D721Med (cell line): ENCODE results near the gene FGGY.
"Not testable (repeated sequence)": the region's sequence is repeated elsewhere in the genome, so short reads cannot be mapped to it uniquely, and the experiment has no call there.

Source experiments
- DNase-seq: peaks from one replicate; pipeline ENCODE4 v3.0.0; 2011; ENCODE audit warnings: low spot score; ENCODE audit not compliant: insufficient read length
- FAIRE-seq: peaks from 2 replicates; lab custom pipeline; 2011; peaks lifted over from hg19 to GRCh38; lab: Jason Lieb, UNC
- TF ChIP-seq, protein P1 (sequence below): IDR thresholded peaks from 2 replicates; pipeline ENCODE4 v1.5.1; 2012; ENCODE audit warnings: mild to moderate bottlenecking, control low read depth; ENCODE audit not compliant: insufficient read depth; ENCODE audit errors: missing control alignments

The FGGY gene

GRCh38 chr1:59528471-59528870 is 231.6 kb downstream of the FGGY start:
- FAIRE-seq: no peak
- TF ChIP-seq, protein P1, sequence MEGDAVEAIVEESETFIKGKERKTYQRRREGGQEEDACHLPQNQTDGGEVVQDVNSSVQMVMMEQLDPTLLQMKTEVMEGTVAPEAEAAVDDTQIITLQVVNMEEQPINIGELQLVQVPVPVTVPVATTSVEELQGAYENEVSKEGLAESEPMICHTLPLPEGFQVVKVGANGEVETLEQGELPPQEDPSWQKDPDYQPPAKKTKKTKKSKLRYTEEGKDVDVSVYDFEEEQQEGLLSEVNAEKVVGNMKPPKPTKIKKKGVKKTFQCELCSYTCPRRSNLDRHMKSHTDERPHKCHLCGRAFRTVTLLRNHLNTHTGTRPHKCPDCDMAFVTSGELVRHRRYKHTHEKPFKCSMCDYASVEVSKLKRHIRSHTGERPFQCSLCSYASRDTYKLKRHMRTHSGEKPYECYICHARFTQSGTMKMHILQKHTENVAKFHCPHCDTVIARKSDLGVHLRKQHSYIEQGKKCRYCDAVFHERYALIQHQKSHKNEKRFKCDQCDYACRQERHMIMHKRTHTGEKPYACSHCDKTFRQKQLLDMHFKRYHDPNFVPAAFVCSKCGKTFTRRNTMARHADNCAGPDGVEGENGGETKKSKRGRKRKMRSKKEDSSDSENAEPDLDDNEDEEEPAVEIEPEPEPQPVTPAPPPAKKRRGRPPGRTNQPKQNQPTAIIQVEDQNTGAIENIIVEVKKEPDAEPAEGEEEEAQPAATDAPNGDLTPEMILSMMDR: no peak
- DNase-seq: no peak

DNA sequence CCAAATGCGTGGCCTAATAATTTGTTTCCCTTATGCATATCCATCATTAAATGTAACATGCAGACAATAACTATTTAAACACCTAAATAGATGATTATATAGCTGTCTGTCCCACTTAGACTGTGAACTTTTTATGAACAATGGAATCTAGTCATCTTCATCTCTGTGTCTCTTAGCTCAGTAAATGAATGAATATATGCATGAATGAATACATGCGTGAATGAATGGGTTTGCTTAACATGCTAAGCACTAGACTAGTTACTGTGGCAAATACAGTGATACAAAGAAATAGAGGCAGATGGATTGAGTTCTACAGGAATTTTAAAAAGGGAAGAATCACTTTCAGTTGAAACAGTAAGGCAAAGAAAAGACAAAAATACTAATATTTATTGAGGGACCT is 232.0 kb downstream of the FGGY start:
- DNase-seq (no peak), FAIRE-seq (no peak)
- TF ChIP-seq, protein P1: no peak

DNA sequence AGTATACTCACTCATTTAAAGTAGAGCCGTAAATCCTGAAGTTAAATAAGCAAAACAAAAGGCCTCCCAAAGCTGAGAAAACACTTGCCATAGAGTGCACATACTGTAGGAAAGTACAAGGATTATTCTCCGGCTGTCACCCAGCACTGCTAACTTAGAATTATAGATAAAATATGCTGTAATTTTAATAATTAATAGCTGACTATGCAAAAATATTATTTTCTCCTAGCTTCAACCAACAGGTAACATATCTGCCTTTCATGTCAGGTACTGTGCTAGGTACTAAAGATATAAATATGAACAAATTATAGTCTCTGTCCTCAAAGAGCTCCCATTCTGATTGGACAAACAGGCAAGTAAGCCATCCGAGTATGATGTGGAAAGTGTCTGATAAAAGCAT is 233.2 kb downstream of the FGGY start:
- DNase-seq (no peak), FAIRE-seq (no peak)
- TF ChIP-seq, protein P1: no peak

GRCh38 chr1:59532102-59532501 is 235.2 kb downstream of the FGGY start:
- FAIRE-seq (no peak), DNase-seq (no peak)
- TF ChIP-seq, protein P1: no peak

DNA sequence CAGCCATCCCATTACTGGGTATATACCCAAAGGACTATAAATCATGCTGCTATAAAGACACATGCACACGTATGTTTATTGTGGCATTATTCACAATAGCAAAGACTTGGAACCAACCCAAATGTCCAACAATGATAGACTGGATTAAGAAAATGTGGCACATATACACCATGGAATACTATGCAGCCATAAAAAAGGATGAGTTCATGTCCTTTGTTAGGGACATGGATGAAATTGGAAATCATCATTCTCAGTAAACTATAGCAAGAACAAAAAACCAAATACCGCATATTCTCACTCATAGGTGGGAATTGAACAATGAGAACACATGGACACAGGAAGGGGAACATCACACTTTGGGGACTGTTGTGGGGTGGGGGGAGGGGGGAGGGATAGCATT is 241.6 kb downstream of the FGGY start:
- FAIRE-seq, DNase-seq: not testable (repeated sequence)

DNA sequence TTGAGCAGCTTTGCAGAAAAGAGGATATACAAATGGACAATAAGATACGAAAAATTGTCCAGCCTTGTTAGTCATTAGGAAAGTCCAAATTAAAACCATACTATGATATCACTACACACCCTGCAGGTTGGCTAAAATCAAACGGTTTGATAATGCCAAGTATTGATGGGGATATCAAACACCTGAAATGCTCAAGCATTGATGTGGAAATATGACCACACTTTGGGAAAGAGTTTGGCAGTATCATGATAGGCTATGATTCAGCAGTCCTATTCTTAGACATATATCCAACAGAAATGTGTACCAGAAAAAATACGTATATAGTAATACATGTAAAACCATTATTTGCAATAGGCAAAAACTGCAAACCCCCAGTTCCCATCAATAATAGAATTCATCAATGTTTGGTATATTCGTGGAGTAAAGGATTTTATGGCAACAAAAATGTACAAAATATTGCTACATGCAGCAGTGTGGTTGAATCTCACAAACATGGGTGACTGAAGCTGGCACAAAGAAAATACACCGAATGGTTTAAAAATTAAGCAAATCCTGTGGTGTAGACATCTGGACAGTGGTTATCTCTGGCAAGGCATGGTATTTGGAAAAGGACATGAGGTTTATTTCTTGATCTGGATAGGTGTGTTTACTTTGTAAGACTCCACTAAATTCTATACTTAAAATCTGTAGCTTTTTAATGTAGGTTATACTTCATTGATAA is 243.2 kb downstream of the FGGY start:
- FAIRE-seq: no peak
- no peak for DNase-seq
- TF ChIP-seq, protein P1: no peak

- TF ChIP-seq, protein P1: no peak
- no peak for FAIRE-seq
- DNase-seq: no peak
Observed at GRCh38 chr1:59541161-59541560, 244.3 kb downstream of the FGGY start.
